Measurements from ENCODE around the gene PDE9A. TPM values are rescaled to one million over a fixed set of nuclear protein-coding genes. Genes with fewer than 3 reads are reported as not detected.

Gene PDE9A
- total RNA-seq, 3 donors from 2014 or later, result 3.0 to 14.7 (median 10.5) TPM

DNA sequence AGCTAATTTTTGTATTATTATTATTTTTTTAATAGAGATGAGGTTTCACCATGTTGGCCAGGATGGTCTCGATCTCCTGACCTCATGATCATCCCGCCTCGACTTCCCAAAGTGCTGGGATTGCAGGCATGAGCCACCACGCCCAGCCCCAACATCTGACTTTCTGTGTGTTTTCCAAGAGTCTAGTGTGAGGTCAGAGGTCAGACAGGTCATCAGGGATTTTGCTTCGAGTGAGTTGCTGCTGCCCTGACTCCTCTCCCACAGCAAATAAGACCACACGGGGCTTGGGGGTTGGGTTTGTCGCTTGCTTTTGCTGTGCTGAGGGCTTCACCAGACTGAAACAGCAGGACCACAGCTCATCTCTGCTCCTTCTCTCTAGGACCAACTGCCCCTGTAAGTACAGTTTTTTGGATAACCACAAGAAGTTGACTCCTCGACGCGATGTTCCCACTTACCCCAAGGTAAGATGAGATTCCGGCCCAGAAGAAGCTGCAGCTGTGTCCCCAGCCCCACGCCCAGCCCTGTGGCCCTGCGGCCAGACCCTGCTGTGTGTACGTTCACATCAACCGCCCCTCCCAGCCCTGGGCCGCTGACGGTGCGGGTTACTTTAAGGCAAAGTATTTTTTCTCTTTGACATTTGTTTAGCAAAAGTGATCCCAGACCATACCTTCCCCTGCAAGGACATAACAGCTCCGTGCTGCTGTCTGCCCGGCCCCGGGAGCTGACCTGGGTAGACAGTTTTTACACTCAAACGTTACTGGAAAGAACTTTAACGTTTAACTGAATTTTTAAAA is 97.5 kb downstream of the PDE9A start:
- Histone ChIP-seq H3K4me1 (no peaks in the 10 kb centered on the region), H3K4me3 (no peak overlapping the region), H3K36me3 (no peaks in the 10 kb centered on the region), H3K27ac (no peak overlapping the region), H3K27me3 (no peaks in the 10 kb centered on the region), H3K9me3 (no peaks in the 10 kb centered on the region)
- intact Hi-C loops (cut with DNase I; ENCODE audit: low total_unique reads), result no loop called here
- DNase-seq (ENCODE audit: low spot score in 2 of 2), result no peak
- no peak for TF ChIP-seq CTCF (IDR thresholded peaks at IDR 0.05)
- no peak for TF ChIP-seq POLR2A (IDR thresholded peaks at IDR 0.05)
- TF ChIP-seq POLR2AphosphoS5 (IDR thresholded peaks at IDR 0.05), result no peak

DNA sequence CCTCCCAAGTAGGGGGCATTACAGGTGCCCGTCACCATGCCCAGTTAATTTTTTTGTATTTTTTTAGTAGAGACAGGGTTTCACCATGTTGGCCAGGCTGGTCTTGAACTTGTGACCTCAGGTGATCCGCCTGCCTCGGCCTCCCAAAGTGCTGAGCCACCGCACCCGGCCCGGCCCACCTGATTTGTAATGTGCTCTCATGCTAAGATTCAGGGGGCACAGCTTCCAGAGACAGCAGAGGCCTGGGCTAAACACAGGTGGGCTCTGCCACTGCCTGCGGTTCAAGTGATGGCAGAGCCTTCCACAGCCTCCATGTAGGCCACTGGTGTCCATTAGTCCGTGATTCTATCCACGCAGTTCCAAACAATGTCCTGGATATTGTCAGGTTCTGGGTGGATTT is 98.4 kb downstream of the PDE9A start:
- DNase-seq (ENCODE audit: low spot score in 2 of 2), result no peak
- no peaks in the 10 kb centered on the region for H3K27me3 ChIP-seq
- H3K4me3 ChIP-seq, result no peak overlapping the region
- intact Hi-C loops (cut with DNase I; ENCODE audit: low total_unique reads), result loop anchor here (2.0 kb wide), 1 partner anchor 57 kb away; no protein-coding TSS in a partner anchor
- H3K27ac ChIP-seq, result no peak overlapping the region
- no peaks in the 10 kb centered on the region for H3K9me3 ChIP-seq
- no peak for TF ChIP-seq POLR2A (IDR thresholded peaks at IDR 0.05)
- no peak for TF ChIP-seq POLR2AphosphoS5 (IDR thresholded peaks at IDR 0.05)
- no peak for TF ChIP-seq CTCF (IDR thresholded peaks at IDR 0.05)
- no peaks in the 10 kb centered on the region for H3K36me3 ChIP-seq
- H3K4me1 ChIP-seq, result no peaks in the 10 kb centered on the region

DNA sequence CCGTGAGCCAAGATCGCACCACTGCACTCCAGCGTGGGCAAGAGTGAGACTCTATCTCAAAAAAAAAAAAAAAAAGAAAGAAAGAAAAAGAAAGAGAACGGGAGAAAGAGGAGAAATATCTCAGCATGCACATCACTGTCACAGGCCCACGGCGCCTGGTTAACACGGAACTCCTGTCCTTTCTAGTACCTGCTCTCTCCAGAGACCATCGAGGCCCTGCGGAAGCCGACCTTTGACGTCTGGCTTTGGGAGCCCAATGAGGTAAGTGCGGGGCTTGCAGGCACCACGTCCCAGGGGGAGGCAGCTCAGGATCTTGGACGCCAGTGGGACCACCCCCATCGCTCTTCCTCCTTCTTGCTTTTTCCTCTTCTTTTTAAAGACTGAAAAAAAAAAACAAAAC is 100.4 kb downstream of the PDE9A start:
- H3K27ac ChIP-seq, result no peak overlapping the region
- H3K4me3 ChIP-seq, result no peak overlapping the region
- DNase-seq (ENCODE audit: low spot score in 2 of 2), result no peak
- TF ChIP-seq POLR2AphosphoS5 (IDR thresholded peaks at IDR 0.05), result no peak
- TF ChIP-seq POLR2A (IDR thresholded peaks at IDR 0.05), result no peak
- no peak for TF ChIP-seq CTCF (IDR thresholded peaks at IDR 0.05)
- H3K36me3 ChIP-seq, result no peaks in the 10 kb centered on the region
- H3K27me3 ChIP-seq, result no peaks in the 10 kb centered on the region
- intact Hi-C loops (cut with DNase I; ENCODE audit: low total_unique reads), result loop anchor here (2.0 kb wide), 1 partner anchor 55 kb away; no protein-coding TSS in a partner anchor
- no peaks in the 10 kb centered on the region for H3K4me1 ChIP-seq
- no peaks in the 10 kb centered on the region for H3K9me3 ChIP-seq

- intact Hi-C loops (cut with DNase I; ENCODE audit: low total_unique reads), result no loop called here
- no peaks in the 10 kb centered on the region for H3K27me3 ChIP-seq
- H3K9me3 ChIP-seq, result no peaks in the 10 kb centered on the region
- H3K36me3 ChIP-seq, result no peaks in the 10 kb centered on the region
- no peak overlapping the region for H3K4me3 ChIP-seq
- no peak for TF ChIP-seq POLR2AphosphoS5 (IDR thresholded peaks at IDR 0.05)
- no peak for TF ChIP-seq CTCF (IDR thresholded peaks at IDR 0.05)
- no peak for TF ChIP-seq POLR2A (IDR thresholded peaks at IDR 0.05)
- no peak for DNase-seq (ENCODE audit: low spot score in 2 of 2)
- no peak overlapping the region for H3K27ac ChIP-seq
- no peaks in the 10 kb centered on the region for H3K4me1 ChIP-seq
Observed at GRCh38 chr21:42754270-42754933, 101.0 kb downstream of the PDE9A start.

GRCh38 chr21:42755031-42755665 is 101.7 kb downstream of the PDE9A start:
- intact Hi-C loops (cut with DNase I; ENCODE audit: low total_unique reads), result no loop called here
- Histone ChIP-seq H3K36me3 (no peaks in the 10 kb centered on the region), H3K9me3 (no peaks in the 10 kb centered on the region), H3K27ac (no peak overlapping the region), H3K4me1 (no peaks in the 10 kb centered on the region), H3K27me3 (no peaks in the 10 kb centered on the region), H3K4me3 (no peak overlapping the region)
- DNase-seq (ENCODE audit: low spot score in 2 of 2), result no peak
- no peak for TF ChIP-seq CTCF (IDR thresholded peaks at IDR 0.05)
- no peak for TF ChIP-seq POLR2A (IDR thresholded peaks at IDR 0.05)
- TF ChIP-seq POLR2AphosphoS5 (IDR thresholded peaks at IDR 0.05), result no peak

Data from breast epithelium (tissue), 4 donors.